ENCODE results near the gene ZFC3H1.

ZFC3H1 gene

DNA sequence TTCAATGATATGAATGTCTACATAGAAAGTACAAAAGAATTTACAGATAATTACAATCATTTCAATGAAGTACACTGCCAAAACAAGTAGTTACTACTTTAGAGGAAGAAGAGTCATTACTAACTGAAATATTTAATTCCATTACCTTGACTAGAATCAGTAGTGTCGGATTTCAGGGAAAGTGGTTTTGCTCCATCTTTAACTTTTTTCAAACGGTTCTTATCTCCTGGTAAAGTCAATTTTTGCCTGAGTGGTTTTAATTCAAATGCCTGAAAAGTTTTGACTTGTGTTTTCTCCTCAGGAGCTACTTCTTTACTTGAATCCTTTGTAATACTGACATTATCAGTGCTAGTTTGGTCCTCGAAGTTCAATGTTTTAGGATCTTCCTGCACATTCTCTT, 6.9 kb downstream of the ZFC3H1 start (continued):
- TF ChIP-seq, protein P1, sequence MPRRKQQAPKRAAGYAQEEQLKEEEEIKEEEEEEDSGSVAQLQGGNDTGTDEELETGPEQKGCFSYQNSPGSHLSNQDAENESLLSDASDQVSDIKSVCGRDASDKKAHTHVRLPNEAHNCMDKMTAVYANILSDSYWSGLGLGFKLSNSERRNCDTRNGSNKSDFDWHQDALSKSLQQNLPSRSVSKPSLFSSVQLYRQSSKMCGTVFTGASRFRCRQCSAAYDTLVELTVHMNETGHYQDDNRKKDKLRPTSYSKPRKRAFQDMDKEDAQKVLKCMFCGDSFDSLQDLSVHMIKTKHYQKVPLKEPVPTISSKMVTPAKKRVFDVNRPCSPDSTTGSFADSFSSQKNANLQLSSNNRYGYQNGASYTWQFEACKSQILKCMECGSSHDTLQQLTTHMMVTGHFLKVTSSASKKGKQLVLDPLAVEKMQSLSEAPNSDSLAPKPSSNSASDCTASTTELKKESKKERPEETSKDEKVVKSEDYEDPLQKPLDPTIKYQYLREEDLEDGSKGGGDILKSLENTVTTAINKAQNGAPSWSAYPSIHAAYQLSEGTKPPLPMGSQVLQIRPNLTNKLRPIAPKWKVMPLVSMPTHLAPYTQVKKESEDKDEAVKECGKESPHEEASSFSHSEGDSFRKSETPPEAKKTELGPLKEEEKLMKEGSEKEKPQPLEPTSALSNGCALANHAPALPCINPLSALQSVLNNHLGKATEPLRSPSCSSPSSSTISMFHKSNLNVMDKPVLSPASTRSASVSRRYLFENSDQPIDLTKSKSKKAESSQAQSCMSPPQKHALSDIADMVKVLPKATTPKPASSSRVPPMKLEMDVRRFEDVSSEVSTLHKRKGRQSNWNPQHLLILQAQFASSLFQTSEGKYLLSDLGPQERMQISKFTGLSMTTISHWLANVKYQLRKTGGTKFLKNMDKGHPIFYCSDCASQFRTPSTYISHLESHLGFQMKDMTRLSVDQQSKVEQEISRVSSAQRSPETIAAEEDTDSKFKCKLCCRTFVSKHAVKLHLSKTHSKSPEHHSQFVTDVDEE (CRISPR knock-in tag; IDR thresholded peaks at IDR 0.05): no peak
- no peak for TF ChIP-seq PPARA (CRISPR knock-in tag; IDR thresholded peaks at IDR 0.05; ENCODE audit: borderline replicate concordance)

DNA sequence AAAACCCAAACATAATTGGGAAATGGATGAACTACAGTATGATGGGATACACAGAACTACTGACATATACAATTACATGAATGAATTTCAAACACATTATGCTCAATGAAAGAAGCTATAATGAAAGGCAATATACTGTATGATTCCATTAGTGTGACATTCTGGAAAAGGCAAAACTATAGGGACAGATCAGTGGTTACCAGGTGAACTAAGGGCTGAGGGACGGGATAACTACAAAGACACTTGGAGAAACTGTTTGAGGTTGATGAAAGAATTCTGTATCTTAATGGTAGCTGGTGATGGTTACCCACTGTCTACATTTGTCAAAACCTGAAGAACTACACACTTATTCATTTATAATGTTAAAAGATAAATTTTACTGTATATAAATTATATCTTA, 7.7 kb downstream of the ZFC3H1 start:
- TF ChIP-seq ESRRG (CRISPR knock-in tag; IDR thresholded peaks at IDR 0.05): no peak
- TF ChIP-seq RARB (CRISPR knock-in tag; IDR thresholded peaks at IDR 0.05): no peak
- TF ChIP-seq, protein P2, sequence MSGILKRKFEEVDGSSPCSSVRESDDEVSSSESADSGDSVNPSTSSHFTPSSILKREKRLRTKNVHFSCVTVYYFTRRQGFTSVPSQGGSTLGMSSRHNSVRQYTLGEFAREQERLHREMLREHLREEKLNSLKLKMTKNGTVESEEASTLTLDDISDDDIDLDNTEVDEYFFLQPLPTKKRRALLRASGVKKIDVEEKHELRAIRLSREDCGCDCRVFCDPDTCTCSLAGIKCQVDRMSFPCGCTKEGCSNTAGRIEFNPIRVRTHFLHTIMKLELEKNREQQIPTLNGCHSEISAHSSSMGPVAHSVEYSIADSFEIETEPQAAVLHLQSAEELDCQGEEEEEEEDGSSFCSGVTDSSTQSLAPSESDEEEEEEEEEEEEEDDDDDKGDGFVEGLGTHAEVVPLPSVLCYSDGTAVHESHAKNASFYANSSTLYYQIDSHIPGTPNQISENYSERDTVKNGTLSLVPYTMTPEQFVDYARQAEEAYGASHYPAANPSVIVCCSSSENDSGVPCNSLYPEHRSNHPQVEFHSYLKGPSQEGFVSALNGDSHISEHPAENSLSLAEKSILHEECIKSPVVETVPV (CRISPR knock-in tag; IDR thresholded peaks at IDR 0.05): no peak
- no peak for TF ChIP-seq ISL1 (CRISPR knock-in tag; IDR thresholded peaks at IDR 0.05)
- TF ChIP-seq POU6F1 (CRISPR knock-in tag; IDR thresholded peaks at IDR 0.05; ENCODE audit: borderline replicate concordance, low read depth): no peak
- TF ChIP-seq ZC3H10 (CRISPR knock-in tag; IDR thresholded peaks at IDR 0.05): no peak
- no peak for TF ChIP-seq ZFP3 (CRISPR knock-in tag; IDR thresholded peaks at IDR 0.05)
- no peak for TF ChIP-seq ARNTL (CRISPR knock-in tag; IDR thresholded peaks at IDR 0.05; ENCODE audit: borderline replicate concordance, low read depth)

DNA sequence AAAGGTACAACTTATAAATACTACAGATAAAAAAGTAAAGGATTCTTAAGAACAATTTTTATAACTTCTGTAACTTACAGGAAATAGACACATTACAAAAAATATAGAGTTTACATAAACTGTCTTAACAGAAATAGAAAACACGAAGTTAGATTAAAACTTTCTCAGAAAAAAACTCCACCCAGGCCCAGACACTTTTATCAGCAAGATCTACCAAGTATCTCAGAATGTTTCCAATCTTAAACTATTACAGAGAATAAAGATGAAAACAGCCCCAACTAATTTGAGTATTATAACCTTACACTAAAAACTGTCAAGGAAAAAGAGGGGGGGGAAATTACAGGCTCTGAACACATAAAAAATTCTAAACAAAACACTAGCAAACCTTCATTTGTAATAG, 8.2 kb downstream of the ZFC3H1 start:
- ATAC-seq: no peak
- no peak for TF ChIP-seq ZNF8 (CRISPR knock-in tag; IDR thresholded peaks at IDR 0.05)
- TF ChIP-seq ZC3H10 (CRISPR knock-in tag; IDR thresholded peaks at IDR 0.05): no peak
- no peak for TF ChIP-seq RARB (CRISPR knock-in tag; IDR thresholded peaks at IDR 0.05)
- no peak for TF ChIP-seq PPARA (CRISPR knock-in tag; IDR thresholded peaks at IDR 0.05; ENCODE audit: borderline replicate concordance)
- no peak for TF ChIP-seq ZFP3 (CRISPR knock-in tag; IDR thresholded peaks at IDR 0.05)
- no peak for TF ChIP-seq TOX (CRISPR knock-in tag; IDR thresholded peaks at IDR 0.05; ENCODE audit: borderline replicate concordance)
- TF ChIP-seq, protein P2 (CRISPR knock-in tag; IDR thresholded peaks at IDR 0.05): no peak
- no peak for TF ChIP-seq CSDC2 (CRISPR knock-in tag; IDR thresholded peaks at IDR 0.05)
- TF ChIP-seq ZNF70 (CRISPR knock-in tag; IDR thresholded peaks at IDR 0.05): no peak
- no peak for TF ChIP-seq GLIS3 (CRISPR knock-in tag; IDR thresholded peaks at IDR 0.05)
- TF ChIP-seq POU6F1 (CRISPR knock-in tag; IDR thresholded peaks at IDR 0.05; ENCODE audit: borderline replicate concordance, low read depth): no peak
- TF ChIP-seq SNAI2 (CRISPR knock-in tag; IDR thresholded peaks at IDR 0.05): no peak
- no peak for TF ChIP-seq CREB5 (CRISPR knock-in tag; IDR thresholded peaks at IDR 0.05; ENCODE audit: low read depth)
- TF ChIP-seq, protein P1 (CRISPR knock-in tag; IDR thresholded peaks at IDR 0.05): no peak
- no peak for TF ChIP-seq ZFP30 (CRISPR knock-in tag; IDR thresholded peaks at IDR 0.05)

More for the DNA sequence above, 7.7 kb downstream of the ZFC3H1 start:
- ATAC-seq: no peak

Measured in SK-N-SH treated with all-trans-retinoic acid at 6 μM for 48 hours (cell line).